Cardiac fibroblast (primary cell): ENCODE results near the gene AREG.

Source experiments
- DNase-seq, 2 donors: peaks; one replicate each; pipeline versions ENCODE4 v3.0.0 to v3.0.0-alpha.2; 2010; ENCODE audit warnings: low read depth in 2 of 2
- H3K4me3 ChIP-seq, 2 donors: replicated peaks in 1 of 2; 1 replicate in 1 of 2; 2 replicates in 1 of 2; pipeline ENCODE4 v1.5.1; 2011; ENCODE audit warnings: low read depth in 2 of 2, low read length in 2 of 2, mild to moderate bottlenecking in 2 of 2, moderate library complexity in 1 of 2
- TF ChIP-seq, protein P1 (sequence below): IDR thresholded peaks from one replicate; pipeline ENCODE4 v1.5.1; 2011; ENCODE audit warnings: low read depth, mild to moderate bottlenecking, low read length, inconsistent platforms

The AREG gene

GRCh38 chr4:74480267-74480666 is 35.3 kb downstream of the AREG start:
- H3K4me3 ChIP-seq, result no peak overlapping the region
- TF ChIP-seq, protein P1, sequence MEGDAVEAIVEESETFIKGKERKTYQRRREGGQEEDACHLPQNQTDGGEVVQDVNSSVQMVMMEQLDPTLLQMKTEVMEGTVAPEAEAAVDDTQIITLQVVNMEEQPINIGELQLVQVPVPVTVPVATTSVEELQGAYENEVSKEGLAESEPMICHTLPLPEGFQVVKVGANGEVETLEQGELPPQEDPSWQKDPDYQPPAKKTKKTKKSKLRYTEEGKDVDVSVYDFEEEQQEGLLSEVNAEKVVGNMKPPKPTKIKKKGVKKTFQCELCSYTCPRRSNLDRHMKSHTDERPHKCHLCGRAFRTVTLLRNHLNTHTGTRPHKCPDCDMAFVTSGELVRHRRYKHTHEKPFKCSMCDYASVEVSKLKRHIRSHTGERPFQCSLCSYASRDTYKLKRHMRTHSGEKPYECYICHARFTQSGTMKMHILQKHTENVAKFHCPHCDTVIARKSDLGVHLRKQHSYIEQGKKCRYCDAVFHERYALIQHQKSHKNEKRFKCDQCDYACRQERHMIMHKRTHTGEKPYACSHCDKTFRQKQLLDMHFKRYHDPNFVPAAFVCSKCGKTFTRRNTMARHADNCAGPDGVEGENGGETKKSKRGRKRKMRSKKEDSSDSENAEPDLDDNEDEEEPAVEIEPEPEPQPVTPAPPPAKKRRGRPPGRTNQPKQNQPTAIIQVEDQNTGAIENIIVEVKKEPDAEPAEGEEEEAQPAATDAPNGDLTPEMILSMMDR, result no peak
- DNase-seq, result no peak

- no peak for DNase-seq
- H3K4me3 ChIP-seq, result no peak overlapping the region
- TF ChIP-seq, protein P1, result no peak
Measured at GRCh38 chr4:74481891-74482609, 37.1 kb downstream of the AREG start.

DNA sequence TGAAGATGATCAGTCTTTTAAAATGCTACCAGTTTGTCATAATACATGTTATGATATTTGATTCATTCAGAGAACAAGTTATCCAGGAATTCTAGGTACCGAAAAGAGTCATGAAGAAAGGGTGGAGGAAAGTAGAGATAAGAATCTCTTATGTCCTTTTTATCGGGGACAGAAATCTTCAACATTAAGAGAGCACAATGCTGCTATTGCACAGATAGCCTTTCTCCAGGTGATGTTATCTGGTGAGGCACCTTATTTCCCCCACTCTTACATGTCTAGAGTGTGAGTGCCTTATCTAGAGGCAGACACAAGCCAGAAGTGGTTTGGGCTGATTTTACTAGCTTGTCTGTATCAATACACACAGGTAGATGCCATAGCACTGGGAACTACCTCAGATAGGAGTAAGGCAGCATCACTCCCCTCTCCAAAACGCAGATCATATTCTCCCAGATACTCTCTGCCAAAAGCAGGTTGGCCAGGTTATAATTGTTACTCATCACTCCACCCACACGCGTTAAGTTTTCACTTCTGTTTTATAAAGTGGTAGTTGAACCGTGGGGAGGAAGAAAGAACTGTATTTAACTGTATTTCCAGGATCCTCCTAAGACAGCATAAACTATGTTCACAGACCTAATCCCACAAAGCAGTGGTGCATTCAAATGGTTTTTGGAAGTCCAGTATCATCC is 38.4 kb downstream of the AREG start:
- H3K4me3 ChIP-seq, result no peak overlapping the region
- TF ChIP-seq, protein P1, result no peak
- no peak for DNase-seq

GRCh38 chr4:74486905-74487304 is 42.0 kb downstream of the AREG start:
- TF ChIP-seq, protein P1, result no peak
- DNase-seq, result no peak
- no peak overlapping the region for H3K4me3 ChIP-seq

GRCh38 chr4:74487771-74488170 is 42.8 kb downstream of the AREG start:
- DNase-seq, result no peak
- no peak overlapping the region for H3K4me3 ChIP-seq
- TF ChIP-seq, protein P1, result no peak

GRCh38 chr4:74490736-74491135 is 45.8 kb downstream of the AREG start:
- no peak for DNase-seq
- no peak overlapping the region for H3K4me3 ChIP-seq

More at GRCh38 chr4:74490736-74491135, 45.8 kb downstream of the AREG start:
- TF ChIP-seq, protein P1, result no peak
